Testis (tissue), 3 donors: Measurements from ENCODE around the gene CEP152. TPM values are rescaled to one million over a fixed set of nuclear protein-coding genes. Genes with fewer than 3 reads are reported as not detected.

Experiments
- DNase-seq: peaks from one replicate; pipeline ENCODE4 v3.0.0-alpha.2; 2019
- H3K27ac ChIP-seq, 2 donors: fragments of 200-600 bp; sonication (generic); one replicate each; pipeline ENCODE4 v1.5.1; 2019
- H3K27me3 ChIP-seq: fragments of 200-600 bp; sonication (generic); one replicate; pipeline ENCODE4 v1.5.1; 2019
- H3K36me3 ChIP-seq: fragments of 200-600 bp; sonication (generic); one replicate; pipeline ENCODE4 v1.5.1; 2017; ENCODE audit warnings: low read depth; ENCODE audit errors: missing control alignments
- H3K4me1 ChIP-seq: fragments of 200-600 bp; sonication (generic); one replicate; pipeline ENCODE4 v1.5.1; 2019
- H3K4me3 ChIP-seq, 2 donors: fragments of 200-600 bp; sonication (generic); one replicate each; pipeline ENCODE4 v1.5.1; 2017 to 2019
- H3K9me3 ChIP-seq: fragments of 200-600 bp; sonication (generic); one replicate; pipeline ENCODE4 v1.5.1; 2017
- CTCF ChIP-seq, 3 experiments: fragments of 450-650 bp in 2 of 3; fragments of 200-600 bp in 1 of 3; sonication (generic) in 1 of 3; IDR thresholded peaks; one replicate each; pipeline ENCODE4 v1.5.1; 2016 to 2019; ENCODE audit warnings: antibody characterized with exemption in 3 of 3, mild to moderate bottlenecking in 2 of 3, moderate library complexity in 1 of 3
- POLR2A ChIP-seq: fragments of 450-650 bp; IDR thresholded peaks from one replicate; pipeline ENCODE4 v1.6.1; 2017; ENCODE audit warnings: antibody characterized with exemption, mild to moderate bottlenecking, moderate library complexity
- WGBS, 2 donors: methylation state at CpG; one replicate each; pipeline ENCODE4 v1.1.5; 2018; 5-methylcytosine and 5-hydroxymethylcytosine counted together
- intact Hi-C: fragments of 100-400 bp; cut with DNase I; formaldehyde crosslinking; loops from one replicate; pipeline ENCODE4 v1.15.1; 2023; ENCODE audit warnings: low total_unique reads
- polyA plus RNA-seq: library from polyadenylated mRNA; stranded (reverse); fragments of 350-450 nt; fragmentation: Illumina TruSeq; extraction: RNeasy Lipid Tissue Mini Kit (QIAGEN cat#74804); gene quantifications from one replicate; pipeline ENCODE4 v1.2.3, GENCODE V29; 2014; ENCODE audit warnings: low read depth, low replicate concordance; ENCODE audit not compliant: insufficient read depth
- total RNA-seq, 2 donors: library from RNA; depleted of rRNA; stranded (reverse); fragments of >200 nt; gene quantifications; one replicate each; pipeline ENCODE4 v1.2.3, GENCODE V29; 2016

The CEP152 gene
- total and polyA plus RNA-seq, 3 donors from 2014 or later = 11.5 to 66.3 (median 34.7) TPM

DNA sequence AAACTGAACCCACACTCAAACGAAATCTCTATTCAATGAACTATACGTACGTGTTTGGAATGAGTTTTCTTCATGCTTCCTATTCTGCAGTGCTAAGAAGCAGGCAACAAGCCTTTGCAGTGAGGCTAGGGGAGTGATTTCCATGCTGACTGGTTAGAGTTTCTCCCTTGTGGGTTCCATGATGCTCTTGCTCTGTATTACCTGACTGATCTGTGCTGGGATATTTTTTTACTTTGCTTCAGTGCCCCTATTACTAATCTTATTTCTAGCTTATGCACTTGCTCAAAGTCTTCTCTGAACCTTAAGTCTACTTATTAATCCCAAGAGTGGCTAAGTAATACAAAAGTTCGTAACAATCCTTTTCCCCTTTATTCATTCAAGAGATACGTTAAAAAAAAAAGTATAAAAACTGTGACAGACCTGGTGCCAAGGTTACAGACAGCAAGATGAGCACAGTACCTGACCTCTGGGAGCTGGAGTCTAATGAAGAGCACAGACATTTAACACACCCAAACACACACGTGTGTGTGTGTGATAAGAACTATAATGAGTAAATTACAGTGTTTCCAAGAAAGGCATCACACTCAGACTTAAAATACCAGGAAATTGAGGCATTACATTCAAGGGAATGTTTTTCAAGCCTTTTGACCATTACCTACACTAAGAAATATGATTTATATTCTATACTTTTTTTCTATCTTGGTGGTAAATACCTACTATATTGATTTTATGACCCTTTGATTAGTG is 114.9 kb downstream of the CEP152 start:
- Histone ChIP-seq H3K4me1 (no peaks in the 10 kb centered on the region), H3K27me3 (no peaks in the 10 kb centered on the region), H3K36me3 (no peaks in the 10 kb centered on the region), H3K4me3 (no peak overlapping the region), H3K27ac (no peak overlapping the region), H3K9me3 (no peaks in the 10 kb centered on the region)
- DNase-seq = no peak
- 72 to 74% methylated on average over 6 of the region's 6 CpGs for WGBS, 2 donors
- no peak for TF ChIP-seq CTCF (IDR thresholded peaks at IDR 0.05)
- TF ChIP-seq POLR2A = no peak
- intact Hi-C loops = no loop called here

DNA sequence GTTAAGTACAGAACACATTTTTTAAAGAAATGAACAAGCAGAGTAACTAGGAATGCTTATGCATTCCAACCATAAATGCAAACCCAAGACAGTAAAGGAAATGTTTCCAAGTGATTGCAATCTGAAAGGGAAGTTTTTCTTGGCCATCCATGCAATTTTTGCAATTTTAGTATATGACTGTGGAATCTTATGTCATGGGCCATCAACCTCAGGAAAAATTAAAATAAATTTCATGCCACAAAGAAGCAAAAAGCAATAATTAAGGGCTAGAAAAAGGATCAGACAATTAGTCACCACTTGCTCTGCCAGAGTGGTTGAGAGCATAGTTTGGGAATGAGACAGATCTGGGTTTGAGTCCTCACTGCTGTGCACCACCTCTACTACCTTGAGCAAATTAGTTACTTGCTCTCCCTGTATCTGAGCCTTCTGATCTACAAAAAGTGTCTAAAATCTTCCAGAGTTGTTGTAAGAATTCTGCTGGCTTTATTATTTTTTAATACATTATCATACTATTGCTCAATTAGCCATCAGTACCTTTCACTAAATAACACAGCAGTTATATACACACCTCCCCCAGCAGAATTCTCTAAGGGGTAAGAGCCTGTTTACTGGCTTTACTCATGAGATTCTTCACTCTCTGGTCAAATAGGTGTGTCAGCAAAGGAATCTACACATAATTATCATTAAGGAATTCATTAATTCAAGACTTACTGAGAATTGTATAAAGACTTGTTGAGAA is 115.6 kb downstream of the CEP152 start:
- intact Hi-C loops = no loop called here
- H3K27ac ChIP-seq = no peak overlapping the region
- no peak for DNase-seq

DNA sequence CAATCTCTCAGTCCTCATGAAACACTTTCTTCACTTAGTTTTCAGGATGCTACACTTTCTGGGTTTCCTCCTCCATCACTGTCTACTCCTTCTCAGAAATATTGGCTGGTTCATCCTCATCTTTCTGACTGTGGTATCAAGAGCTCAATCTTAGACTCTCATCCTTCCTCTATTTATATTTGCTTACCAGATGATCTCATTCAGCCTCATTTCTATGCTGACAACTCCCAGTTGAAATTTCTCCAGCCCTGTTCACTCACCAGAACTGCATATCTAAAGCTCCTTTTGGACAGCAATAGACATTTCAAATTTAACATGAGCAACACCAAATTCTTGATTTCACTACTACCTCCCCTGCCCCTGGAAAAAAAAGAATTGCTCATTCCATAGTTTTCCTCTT is 117.4 kb downstream of the CEP152 start:
- DNase-seq = no peak
- no peaks in the 10 kb centered on the region for H3K9me3 ChIP-seq
- TF ChIP-seq POLR2A (no peak), CTCF (IDR thresholded peaks at IDR 0.05) (no peak)
- no peak overlapping the region for H3K27ac ChIP-seq
- H3K4me3 ChIP-seq = no peak overlapping the region
- intact Hi-C loops = no loop called here
- no peaks in the 10 kb centered on the region for H3K27me3 ChIP-seq
- no peaks in the 10 kb centered on the region for H3K4me1 ChIP-seq
- no peaks in the 10 kb centered on the region for H3K36me3 ChIP-seq

More for the DNA sequence above, 115.6 kb downstream of the CEP152 start:
- TF ChIP-seq POLR2A (no peak), CTCF (IDR thresholded peaks at IDR 0.05) (no peak)
- H3K4me3 ChIP-seq = no peak overlapping the region
- H3K4me1 ChIP-seq = no peaks in the 10 kb centered on the region
- H3K9me3 ChIP-seq = no peaks in the 10 kb centered on the region
- H3K36me3 ChIP-seq = no peaks in the 10 kb centered on the region
- no peaks in the 10 kb centered on the region for H3K27me3 ChIP-seq

GRCh38 chr15:48688493-48688892 is 122.4 kb downstream of the CEP152 start:
- intact Hi-C loops = no loop called here
- no peaks in the 10 kb centered on the region for H3K36me3 ChIP-seq
- no peak for TF ChIP-seq POLR2A
- TF ChIP-seq CTCF (IDR thresholded peaks at IDR 0.05) = no peak
- no peaks in the 10 kb centered on the region for H3K9me3 ChIP-seq
- 48 to 56% methylated on average over 2 of the region's 2 CpGs for WGBS, 2 donors
- H3K27ac ChIP-seq = no peak overlapping the region
- no peaks in the 10 kb centered on the region for H3K27me3 ChIP-seq
- H3K4me3 ChIP-seq = no peak overlapping the region
- no peak for DNase-seq
- H3K4me1 ChIP-seq = no peaks in the 10 kb centered on the region

Other genes with a start within 250 kb of the CEP152 start
- gene FBN1, start 165.4 kb downstream of the CEP152 start, total RNA-seq = 10 to 100 TPM; 48.5 to 68.7 TPM
- 77.1 TPM for gene FBN1, start 165.4 kb downstream of the CEP152 start, polyA plus RNA-seq
- gene EID1, start 67.1 kb upstream of the CEP152 start, total RNA-seq = 100 to 1,000 TPM; 164 to 229 TPM
- 84.1 TPM for gene EID1, start 67.1 kb upstream of the CEP152 start, polyA plus RNA-seq
- 10 to 100 TPM; 52.0 to 70.4 TPM for gene SHC4, start 152.8 kb upstream of the CEP152 start, total RNA-seq
- gene SHC4, start 152.8 kb upstream of the CEP152 start, polyA plus RNA-seq = 22.7 TPM
- gene SECISBP2L, start 235.4 kb upstream of the CEP152 start, total RNA-seq = 10 to 100 TPM; 53.6 to 76.1 TPM
- 29.2 TPM for gene SECISBP2L, start 235.4 kb upstream of the CEP152 start, polyA plus RNA-seq